Activated CD8-positive, alpha-beta memory T cell treated with anti-CD3 and anti-CD28 coated beads, Interleukin-2, amount 50 U/mL, for 1 hour (primary cell): ENCODE measurements around the gene OXNAD1.

Experiments used
- DNase-seq: peaks from one replicate; pipeline ENCODE4 v3.0.0-alpha.2; 2020; ENCODE audit errors: extremely low read depth

Gene OXNAD1, protein sequence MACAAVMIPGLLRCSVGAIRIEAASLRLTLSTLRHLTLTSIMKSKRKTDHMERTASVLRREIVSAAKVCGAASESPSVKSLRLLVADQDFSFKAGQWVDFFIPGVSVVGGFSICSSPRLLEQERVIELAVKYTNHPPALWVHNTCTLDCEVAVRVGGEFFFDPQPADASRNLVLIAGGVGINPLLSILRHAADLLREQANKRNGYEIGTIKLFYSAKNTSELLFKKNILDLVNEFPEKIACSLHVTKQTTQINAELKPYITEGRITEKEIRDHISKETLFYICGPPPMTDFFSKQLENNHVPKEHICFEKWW

DNA sequence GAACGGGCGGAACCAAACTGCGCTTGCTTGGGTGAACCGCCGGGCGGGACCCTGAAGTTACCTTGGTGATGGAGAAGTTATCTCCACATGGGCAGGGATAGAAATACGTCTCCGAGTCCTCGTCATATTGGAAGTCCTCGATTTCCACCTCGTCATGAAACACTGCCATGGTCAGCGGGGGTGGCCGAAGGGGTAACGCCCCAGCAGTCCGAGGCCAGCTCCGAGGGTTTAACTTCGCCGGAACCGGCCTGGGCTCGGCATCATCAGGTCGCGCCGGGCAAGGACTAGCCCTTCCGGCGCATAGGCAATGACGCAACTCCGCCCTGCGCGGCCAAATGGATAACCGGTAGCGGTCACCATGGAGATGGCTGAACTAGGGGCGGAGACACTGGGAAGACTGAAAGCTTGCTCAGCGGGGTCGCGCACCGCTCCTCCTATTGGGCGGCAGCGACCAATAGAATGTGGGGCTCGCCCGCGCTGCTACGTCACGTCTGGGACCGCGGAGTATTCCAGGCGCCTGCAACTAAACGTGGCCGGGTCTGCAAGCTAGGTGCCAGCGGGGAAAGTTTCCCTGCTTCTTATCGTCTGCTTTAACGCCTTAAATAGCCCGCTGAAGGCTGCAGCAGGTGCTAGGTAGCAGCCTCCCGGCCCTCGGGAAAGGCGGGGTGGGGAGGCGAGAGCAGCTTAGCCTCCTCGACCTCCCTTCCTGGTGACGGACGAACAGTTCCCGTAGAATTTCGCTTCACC lies at the start of gene OXNAD1, which contains the start of gene DPH3:
TSS of gene OXNAD1 (plus strand) at position 505 of the 747 bp plus-strand sequence. CDS start 5,741 bp downstream, outside the sequence.
TSS of gene DPH3 (minus strand) at position 236 of the 747 bp plus-strand sequence. CDS start at position 169, 67 bp downstream.
- peak; percentile 99 for DNase-seq

DNA sequence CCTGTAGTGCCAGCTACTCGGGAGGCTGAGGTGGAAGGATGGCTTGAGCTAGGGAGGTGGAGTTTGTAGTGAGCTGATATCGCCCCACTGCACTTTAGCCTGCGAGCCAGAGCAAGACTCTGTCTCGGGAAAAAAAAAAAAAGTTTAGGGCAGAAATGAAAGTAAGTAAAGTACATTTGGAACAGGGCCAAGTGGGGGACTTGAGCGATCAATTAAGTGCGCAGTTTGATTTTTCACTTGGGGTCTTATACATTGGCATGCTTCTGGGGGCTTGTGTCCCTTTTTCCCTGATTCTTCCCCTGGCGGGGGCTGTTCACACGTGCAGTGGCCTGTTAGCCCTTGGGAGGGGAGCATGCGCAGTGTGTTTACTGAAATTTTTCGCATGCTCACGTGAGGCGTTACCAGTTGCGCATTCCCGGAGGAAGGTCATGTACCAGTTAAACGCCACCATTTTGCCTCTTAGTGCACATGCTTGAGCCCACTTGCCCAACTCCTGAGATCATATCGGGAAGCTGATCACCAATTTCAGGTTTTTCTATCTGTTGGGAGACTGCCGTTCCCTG lies 48.6 kb upstream of the OXNAD1 start:
- DNase-seq: no peak

DNA sequence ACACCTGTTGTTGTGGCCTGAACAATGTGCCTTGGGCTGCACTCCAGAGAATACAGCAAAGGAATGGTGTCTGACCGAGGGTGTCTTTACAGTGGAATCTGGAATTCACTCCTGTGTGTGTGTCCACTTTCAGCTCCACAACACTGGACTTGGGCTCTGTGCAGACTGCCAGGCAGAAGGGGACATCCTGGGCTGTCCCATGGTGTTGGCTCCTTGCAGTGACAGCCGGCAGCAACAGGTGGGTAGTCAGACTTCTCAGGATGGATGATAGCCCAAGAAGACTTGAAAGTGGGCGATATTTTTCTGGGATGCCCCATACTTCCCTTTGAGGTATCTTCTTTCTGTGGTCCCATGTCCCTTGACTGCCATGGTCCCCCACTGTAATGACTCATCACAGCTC lies 45.2 kb upstream of the OXNAD1 start:
- DNase-seq: no peak

DNA sequence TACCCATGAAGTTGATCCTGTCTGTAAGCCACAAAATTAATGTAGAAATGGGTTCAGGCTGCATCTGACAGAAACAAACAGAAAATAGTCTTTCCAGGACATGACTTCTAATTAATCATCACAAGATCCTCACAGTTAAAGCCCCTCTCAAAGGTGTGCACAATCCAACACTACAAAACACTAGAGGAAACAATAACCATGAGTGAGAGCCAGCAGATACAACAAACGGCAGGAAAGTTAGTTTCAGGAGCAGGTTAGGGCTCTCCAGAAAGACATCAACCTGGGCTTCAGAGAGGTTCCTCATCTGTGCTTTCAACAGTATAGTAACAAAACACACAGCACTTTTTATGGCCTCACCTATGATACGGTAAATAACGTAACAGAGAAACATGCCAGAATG lies 43.0 kb upstream of the OXNAD1 start:
- no peak for DNase-seq

DNA sequence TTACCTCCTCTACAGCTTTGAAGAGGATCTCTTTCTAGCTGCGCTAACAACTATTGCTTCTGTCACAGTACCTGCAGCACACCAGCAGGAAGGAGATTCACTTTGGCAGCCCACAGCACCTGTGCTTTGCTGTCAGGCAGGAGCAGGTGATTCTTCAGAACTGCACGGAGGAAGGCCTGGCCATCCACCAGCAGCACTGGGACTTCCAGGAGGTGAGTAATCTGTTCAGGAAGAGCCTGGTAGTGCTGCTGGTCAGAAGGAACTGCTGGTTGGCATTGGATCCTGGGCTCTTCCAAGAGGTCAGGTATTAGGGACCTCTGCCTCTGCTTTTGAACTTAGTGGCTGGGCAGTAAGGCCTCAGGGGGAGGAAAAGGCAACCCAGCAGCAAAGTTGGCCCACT lies 42.5 kb upstream of the OXNAD1 start:
- DNase-seq: no peak

DNA sequence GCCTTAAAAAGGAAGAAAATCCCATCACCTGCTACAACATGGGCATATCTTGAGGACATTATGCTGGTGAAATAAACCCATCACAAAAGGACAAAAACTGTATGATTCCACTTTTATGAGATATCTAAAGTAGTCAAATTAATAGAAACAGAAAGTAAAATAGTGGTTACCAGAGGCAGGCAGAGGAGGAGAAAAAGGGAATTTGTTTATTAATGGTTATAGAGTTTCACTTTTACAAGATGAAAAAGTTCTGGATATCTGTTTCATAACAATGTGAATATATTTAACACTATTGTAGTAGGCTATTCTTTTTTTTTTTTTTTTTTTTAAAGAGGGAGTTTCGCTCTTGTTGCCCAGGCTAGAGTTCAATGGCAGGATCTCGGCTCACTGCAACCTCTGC lies 40.7 kb upstream of the OXNAD1 start:
- no peak for DNase-seq

DNA sequence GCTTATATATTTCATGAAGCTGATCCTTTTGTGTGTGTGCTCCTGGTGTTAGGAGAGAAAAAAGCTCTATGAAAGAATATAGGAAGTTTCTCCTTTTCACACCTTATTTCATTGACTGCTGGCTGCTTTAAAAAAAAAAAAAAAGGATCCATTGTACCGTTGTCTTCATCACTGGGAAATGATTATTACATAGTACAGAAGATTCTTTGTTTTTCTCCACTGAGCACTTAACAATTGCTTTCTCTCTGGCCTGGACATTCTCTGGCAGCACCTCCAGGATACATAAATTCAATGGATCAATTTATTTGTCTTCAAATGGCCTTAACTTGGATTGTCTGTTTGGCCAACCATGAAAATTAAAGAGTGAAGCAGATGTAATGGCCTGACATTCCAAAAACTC lies 37.4 kb upstream of the OXNAD1 start:
- DNase-seq: no peak

DNA sequence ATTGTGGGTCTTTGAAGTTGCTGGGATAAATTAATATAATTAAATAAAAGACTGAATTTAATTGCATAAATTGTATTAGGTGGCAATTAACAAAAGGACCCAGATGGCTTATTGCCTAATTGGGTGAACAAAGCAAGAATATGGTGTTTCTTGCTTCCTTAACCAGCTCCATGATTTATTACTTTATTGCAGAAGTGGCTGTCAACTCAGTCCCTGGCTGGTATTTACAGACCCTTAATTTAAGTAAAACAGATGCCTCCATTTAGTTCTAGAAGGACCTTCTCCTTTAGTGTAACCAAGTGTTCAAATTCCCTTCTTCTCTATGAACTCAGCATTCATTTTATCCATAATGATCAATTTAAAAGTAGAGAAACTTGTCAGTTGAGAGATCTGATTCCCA lies 35.3 kb upstream of the OXNAD1 start:
- no peak for DNase-seq

DNA sequence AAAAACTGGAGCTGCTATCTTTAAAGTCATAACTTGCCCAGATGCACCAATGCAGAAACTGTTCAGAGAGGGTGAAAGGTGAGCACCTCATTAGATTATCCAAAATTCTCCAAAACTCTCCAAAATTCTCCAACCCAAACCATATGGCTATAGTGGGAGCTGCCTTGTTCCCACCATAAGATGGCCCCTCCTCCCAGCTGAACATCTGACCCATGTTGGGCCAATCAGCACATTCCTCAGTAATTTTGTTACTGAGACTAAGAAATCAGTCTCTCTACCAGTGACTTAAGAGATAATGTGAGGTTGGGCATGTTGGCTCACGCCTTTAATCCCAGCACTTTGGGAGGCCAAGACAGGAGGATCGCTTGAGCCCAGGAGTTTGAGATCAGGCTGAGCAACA lies 33.0 kb upstream of the OXNAD1 start:
- no peak for DNase-seq

DNA sequence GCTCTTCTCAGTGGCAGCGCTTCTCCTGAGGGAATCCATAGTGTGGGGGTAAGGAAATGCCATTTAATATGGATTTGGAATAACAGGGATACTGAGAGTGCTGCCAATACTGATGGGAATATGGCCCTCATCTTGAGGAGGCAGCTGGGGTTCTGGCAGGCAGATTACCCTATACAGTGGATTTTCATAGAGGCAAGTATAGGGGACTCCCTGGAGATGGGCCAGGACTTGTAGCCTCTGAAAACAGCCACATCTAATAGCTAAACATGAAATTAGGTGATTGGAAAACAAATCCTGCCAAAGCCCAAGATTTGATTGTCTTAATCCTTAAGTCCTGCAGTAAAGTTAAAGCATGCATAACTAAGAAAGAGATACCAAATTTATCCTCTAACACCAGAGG lies 31.2 kb upstream of the OXNAD1 start:
- DNase-seq: no peak

DNA sequence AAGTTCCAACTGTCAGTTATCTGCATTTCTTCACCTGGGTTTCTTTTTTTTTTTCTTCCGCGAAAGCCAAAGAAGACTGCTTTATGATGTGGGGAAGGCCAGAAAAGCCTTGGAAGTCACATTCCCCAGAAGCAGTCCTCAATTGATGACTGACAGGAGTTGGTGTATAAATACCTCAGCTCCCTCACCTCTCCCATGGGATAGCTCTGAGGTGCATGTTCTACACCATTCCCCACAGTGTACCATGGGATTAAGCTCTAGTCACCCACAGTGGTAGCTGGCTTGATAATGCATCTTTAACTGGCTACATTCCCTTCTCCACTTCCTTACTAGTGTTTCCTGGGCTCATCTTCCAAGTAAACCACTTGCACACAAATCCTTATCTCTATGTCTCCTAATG lies 30.7 kb upstream of the OXNAD1 start:
- no peak for DNase-seq

DNA sequence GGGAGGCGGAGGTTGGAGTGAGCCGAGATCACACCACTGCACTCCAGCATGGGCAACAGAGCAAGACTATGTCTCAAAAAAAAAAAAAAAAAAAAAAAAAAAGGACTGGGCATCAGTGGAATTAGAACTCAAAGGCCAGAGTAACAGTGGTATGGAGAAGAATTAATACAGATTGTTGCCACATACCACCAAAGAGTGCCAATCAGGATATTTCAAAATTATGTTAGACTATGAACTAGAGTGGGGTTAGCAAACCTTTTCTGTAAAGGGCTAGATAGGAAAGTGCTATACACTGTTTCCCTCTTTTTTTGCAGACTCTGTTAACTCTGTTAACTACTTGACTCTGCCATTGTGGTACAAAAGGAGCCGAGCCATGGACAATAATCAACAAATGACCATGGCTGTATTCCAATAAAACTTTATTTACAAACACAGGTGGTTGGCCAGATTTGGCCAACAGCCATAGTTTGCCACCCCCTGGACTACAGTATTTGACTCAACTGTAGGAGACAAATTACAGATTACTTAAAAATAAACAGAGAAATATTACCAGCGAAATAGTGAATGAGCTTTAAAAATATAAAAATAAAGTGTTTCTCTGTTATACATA lies 28.9 kb upstream of the OXNAD1 start:
- DNase-seq: no peak

DNA sequence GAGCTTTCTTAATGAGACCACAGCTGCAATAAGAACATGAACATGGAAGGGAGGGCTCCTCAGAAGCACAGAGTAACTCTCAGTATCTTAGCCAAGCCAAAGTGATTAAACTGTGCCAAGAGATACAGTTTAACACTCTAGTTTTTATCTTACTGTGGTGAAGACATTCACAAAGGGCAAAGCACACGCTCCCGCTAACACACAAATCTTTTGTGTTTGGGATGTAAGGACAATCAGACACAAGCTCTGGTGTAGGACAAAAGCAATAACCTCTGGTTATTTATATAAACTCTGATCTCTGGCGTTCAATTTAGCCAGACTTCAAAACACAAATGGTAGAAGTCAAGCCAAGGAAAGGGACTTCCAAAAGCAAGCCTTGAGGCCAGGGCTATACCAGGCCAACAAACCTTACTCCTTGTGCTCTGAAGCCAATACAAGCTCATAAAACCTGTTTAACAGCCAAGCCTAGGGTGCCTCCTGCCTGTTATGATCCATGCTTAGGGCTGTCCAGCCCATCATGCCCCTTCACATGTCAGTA lies 28.1 kb upstream of the OXNAD1 start:
- DNase-seq: no peak

DNA sequence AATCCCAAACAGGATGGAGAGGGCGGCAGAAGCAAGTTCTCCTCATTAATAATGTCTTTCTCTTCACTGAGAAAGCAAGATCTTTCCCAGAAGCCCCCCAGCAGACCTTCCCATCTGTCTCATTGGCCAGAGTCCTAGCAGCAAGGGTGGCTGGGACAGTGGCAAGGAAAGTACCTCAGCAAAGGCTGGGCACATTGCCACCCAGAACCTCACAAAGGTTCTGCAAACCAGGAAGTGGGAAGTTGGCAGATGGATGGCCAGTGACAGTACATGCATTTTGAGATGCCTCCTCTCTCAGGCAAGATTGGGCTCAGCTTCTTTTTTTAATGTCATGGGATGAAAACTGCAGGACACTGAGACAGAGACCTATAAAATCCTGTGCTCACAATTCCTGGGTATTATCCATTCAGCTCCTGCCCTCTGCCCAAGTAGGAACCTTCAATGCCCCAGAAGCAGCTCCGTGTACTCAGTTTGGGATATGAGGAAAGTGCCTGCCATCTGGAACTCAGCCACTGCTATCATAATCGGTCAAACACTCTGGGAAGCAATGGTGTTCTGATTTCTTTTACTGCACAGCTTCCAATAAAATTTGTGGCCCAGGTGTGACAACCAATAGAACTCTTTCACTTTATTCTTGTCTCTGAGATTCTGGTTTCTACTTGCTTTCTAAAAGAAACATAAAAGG lies 25.8 kb upstream of the OXNAD1 start:
- no peak for DNase-seq

DNA sequence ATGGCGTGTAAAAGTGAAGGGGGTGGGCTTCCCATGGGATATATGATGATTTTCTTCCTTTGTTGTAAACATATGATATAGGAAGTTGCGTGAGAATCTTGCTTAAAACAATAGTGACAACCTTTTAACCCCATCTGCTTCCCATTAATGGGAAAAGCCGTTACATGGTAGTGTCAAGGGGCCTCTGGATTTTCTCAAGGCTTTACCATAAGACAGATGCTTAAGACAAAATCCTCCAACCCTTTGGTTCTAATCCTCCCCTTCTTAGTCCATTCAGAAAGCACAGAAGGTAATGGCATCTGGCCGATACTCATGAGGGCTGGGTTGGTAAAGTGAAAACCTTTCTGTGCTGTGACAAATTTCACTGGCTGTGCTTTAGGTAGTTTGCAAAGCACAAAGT lies 25.2 kb upstream of the OXNAD1 start:
- no peak for DNase-seq

DNA sequence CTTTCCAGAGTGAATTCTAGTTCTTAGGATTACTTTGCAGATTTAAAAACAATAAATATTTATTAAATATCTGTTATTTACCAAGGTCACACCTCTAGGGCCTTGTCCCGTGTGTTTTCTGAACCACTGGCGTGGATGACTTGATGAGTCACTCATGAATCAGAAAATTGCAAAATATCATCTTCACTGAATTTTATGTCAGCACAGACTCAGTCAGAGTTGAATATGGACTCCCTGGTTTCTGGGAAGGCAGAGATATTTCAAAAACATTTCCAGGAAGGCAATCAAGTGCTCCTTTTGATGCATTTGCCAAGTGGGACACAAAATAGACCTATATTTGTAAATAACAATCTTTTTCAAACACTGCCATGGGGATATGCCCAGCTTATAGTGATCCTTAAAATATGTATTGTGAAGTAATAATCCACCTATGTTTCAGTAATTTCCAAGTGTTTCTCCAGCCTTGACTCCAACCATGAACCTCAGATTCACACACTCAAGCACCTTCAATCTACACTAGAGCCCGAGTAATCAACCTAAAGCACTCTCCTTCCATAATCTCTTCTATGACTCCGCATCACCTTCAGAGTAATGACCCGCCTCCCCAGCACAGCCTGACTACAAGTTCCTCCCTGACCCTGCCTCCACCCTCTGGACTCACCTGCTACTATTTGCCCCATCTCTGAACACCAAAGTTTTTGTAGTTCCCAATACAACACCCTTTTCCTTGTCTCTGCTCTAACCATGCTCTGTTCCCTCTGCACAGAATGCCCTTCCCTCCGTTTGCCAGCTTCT lies 24.6 kb upstream of the OXNAD1 start:
- no peak for DNase-seq

DNA sequence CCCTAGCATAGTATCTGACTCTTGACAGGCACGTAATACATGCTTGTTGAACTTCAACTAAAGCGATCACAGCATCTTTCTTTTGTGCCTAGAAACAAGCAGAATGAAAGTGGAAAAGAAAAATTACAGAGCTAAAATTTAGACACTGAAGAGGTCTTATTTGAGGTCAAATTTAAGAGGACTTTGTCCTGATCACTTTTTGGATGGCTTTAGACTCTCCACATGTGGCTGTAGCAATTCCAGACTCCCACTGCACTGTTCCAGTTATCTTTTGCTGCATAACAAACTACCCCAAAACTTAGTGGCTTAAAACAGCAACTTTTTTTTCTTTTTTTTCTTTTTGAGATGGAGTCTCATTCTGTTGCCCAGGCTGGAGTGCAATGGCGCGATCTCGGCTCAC lies 23.8 kb upstream of the OXNAD1 start:
- no peak for DNase-seq

DNA sequence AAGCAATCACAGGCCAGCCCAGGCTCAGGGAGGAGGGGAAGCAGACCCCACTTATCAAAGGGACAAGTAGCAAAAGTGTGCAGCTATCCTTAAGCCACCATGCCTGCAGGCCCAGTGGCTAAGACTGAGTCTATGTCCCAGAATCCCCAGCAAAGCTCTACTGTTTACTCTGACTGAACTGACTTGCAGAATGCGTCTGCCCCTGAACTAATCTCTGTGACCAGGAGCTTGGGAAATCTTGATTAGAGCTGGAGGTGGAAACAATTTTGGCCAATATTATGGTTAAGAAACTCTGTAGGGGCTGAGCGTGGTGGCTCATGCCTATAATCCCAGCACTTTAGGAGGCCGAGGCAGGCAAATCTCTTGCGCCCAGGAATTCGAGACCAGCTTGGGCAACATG lies 22.8 kb upstream of the OXNAD1 start:
- no peak for DNase-seq

DNA sequence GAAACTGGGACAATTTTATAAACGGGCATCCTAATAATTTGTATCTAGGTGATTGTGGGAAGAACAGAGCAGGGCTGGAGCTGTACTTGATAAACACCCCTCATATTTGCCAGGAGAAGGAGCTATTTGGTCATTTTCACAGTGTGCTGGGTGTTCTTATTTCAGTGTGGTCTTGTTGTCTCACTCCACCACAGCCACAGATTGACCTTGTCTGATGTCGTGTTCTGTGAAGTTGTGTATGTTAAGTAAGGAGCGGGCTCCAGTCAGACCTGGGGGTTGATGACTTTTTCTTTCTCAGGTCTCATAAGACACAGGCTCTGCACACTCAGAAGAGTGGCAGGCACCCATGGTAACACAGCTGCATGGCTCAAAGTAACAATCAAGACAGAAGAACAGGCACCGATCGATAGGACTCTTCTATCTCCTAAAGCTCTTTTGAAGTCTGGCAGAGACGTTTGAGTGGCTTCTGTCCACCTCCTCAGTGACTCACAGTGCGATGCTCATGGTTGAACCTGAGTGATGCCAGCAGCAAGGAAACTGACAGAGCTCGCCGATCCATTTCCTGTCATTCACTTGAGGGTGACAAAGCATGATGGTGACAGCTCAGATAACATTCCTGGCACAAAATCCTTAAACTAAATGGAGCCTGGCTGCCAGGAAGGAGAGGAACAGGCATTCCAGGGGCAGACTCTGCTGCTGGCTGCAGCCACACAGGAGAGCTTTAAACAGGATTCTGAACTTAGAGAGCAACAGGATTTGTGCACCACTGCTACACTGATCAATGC lies 21.1 kb upstream of the OXNAD1 start:
- no peak for DNase-seq

DNA sequence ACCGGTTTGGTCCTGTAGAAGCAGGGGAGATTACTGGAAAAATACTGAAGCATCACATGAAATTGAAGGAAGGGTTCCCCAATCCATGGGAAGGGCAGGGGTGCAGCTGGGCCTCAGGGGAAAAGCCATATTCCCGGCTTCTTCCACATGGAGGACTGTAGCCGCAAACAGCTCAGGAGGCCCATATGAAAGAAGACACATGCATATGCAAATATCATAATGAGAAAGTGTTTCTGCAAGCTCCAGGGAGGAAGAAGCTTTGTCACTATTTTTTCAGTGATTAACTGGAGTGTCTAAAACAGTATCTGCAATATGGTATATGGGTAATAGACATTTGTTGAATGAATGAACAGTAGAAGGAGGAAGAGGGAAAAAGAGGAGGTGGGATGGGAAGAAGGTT lies 19.4 kb upstream of the OXNAD1 start:
- no peak for DNase-seq
